H1 (cell line): ENCODE measurements around the gene GRIN2C. TPM values are rescaled to one million over a fixed set of nuclear protein-coding genes. Genes with fewer than 3 reads are reported as not detected.

ENCODE experiments used
- CHD7 ChIP-seq: fragments of 300-600 bp; sonication (generic); IDR thresholded peaks from 2 replicates; pipeline ENCODE4 v1.7.1; 2012; ENCODE audit warnings: low read length, moderate library complexity, mild to moderate bottlenecking, inconsistent platforms; ENCODE audit not compliant: insufficient replicate concordance
- EZH2 ChIP-seq: fragments of 200-600 bp; sonication (generic); IDR thresholded peaks from 2 replicates; pipeline ENCODE4 v1.7.1; 2012; ENCODE audit warnings: low read depth, mild to moderate bottlenecking, moderate library complexity, low read length, inconsistent platforms; ENCODE audit not compliant: severe bottlenecking
- SAP30 ChIP-seq: fragments of 300-600 bp; sonication (generic); IDR thresholded peaks from 2 replicates; pipeline ENCODE4 v1.7.1; 2012; ENCODE audit warnings: low read length, moderate library complexity, mild to moderate bottlenecking, inconsistent platforms; ENCODE audit not compliant: insufficient read depth, insufficient replicate concordance
- SIN3A ChIP-seq, 2 experiments: IDR thresholded peaks in 1 of 2; conservative IDR thresholded peaks in 1 of 2; 2 replicates each; pipeline ENCODE4 v1.6.1; 2011 to 2012; ENCODE audit warnings: low read length in 2 of 2, improper control_type of control experiment in 1 of 2, low read depth in 1 of 2, mild to moderate bottlenecking in 1 of 2
- polyA plus RNA-seq, 7 experiments: library from polyadenylated mRNA; depleted of rRNA in 3 of 7; stranded (reverse) in 5 of 7; unstranded in 2 of 7; fragments of >200 nt in 5 of 7; fragments of 200-250 nt in 2 of 7; gene quantifications; 1 replicate in 5 of 7; 2 replicates in 1 of 7; 4 replicates in 1 of 7; pipeline versions ENCODE4 v1.2.1 to v1.2.3, GENCODE V29; 2011 to 2013; ENCODE audit warnings: missing spikeins in 2 of 7, mixed read lengths in 2 of 7
- total RNA-seq: library from RNA; stranded (reverse); fragmentation: NEBNext Ultra II Directional; extraction: Animal tissue kit (Norgen Biotek cat#: 25700); gene quantifications from 2 replicates; pipeline ENCODE4 v1.2.1, GENCODE V29; 2021

The GRIN2C gene
- total and polyA plus RNA-seq, 2 of the 8 experiments (the other 6 are each of a cell fraction or from before 2014, with no cell fraction given), result 0.06 to 0.07 TPM

- TF ChIP-seq CHD7 (no peak), SIN3A (conservative IDR thresholded peaks at IDR 0.05 in 1 of 2, IDR thresholded peaks at IDR 0.05 in 1 of 2; ENCODE audit: low read depth in 1 of 2, low read length in 2 of 2) (no peak), SAP30 (no peak), EZH2 (no peak)
- TF ChIP-seq, all 59 proteins: peak for 0
Measured at GRCh38 chr17:74803388-74803930, 56.2 kb downstream of the GRIN2C start (continued).
